ENCODE results near the gene ZNF608. TPM values are rescaled to one million over a fixed set of nuclear protein-coding genes. Genes with fewer than 3 reads are reported as not detected.

ZNF608 gene
- total RNA-seq, 3 donors from 2014 or later (not counting 1 experiment from before 2014, with no cell fraction given) = 0.39 to 6.6 TPM; not detected in 1

- Histone ChIP-seq H3K27me3 (ENCODE audit: control insufficient read depth, insufficient read depth, low read length) (peaks cover 34% of the 10 kb centered on the region), H3K4me3 (ENCODE audit: low read length) (peak overlapping the region; percentile 39), H3K27ac (ENCODE audit: low read length) (peak overlapping the region; percentile 71), H3K4me1 (ENCODE audit: control insufficient read depth, insufficient read depth, low read length) (peaks cover 26% of the 10 kb centered on the region), H3K36me3 (ENCODE audit: control insufficient read depth, insufficient read depth, low read length) (no peaks in the 10 kb centered on the region), H3K9me3 (ENCODE audit: control insufficient read depth, insufficient read depth, low read length) (no peaks in the 10 kb centered on the region)
- peaks cover 36 to 38% of the 10 kb centered on the region in 2 donors for H3K4me1 Mint-ChIP-seq
- H3K27me3 Mint-ChIP-seq (ENCODE audit: low read depth in 2 of 2) = peaks cover 18 to 47% of the 10 kb centered on the region in 2 donors
- TF ChIP-seq, protein P1, sequence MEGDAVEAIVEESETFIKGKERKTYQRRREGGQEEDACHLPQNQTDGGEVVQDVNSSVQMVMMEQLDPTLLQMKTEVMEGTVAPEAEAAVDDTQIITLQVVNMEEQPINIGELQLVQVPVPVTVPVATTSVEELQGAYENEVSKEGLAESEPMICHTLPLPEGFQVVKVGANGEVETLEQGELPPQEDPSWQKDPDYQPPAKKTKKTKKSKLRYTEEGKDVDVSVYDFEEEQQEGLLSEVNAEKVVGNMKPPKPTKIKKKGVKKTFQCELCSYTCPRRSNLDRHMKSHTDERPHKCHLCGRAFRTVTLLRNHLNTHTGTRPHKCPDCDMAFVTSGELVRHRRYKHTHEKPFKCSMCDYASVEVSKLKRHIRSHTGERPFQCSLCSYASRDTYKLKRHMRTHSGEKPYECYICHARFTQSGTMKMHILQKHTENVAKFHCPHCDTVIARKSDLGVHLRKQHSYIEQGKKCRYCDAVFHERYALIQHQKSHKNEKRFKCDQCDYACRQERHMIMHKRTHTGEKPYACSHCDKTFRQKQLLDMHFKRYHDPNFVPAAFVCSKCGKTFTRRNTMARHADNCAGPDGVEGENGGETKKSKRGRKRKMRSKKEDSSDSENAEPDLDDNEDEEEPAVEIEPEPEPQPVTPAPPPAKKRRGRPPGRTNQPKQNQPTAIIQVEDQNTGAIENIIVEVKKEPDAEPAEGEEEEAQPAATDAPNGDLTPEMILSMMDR (IDR thresholded peaks at IDR 0.05) = no peak
- ATAC-seq = peak in 2 of 3 donors; percentile 14 to 46
- intact Hi-C loops (cut with micrococcal nuclease) = loop anchor here (5.0 kb wide), 1 partner anchor 95 kb away; no protein-coding TSS in a partner anchor
- H3K27ac Mint-ChIP-seq = peak overlapping the region in 1 of 2 donors; percentile 21
- peaks cover 0 to 2% of the 10 kb centered on the region in 2 donors for H3K9me3 Mint-ChIP-seq
- WGBS (ENCODE audit: insufficient coverage) = under 1% methylated on average over 19 of the region's 32 CpGs
- H3K4me3 Mint-ChIP-seq = peak overlapping the region; percentile 75
- H3K36me3 Mint-ChIP-seq = peaks cover 6% of the 10 kb centered on the region
- DNase-seq = peak in 1 of 2 donors; percentile 15
Observed at GRCh38 chr5:124746916-124747790, 714 bp upstream of the ZNF608 start.

DNA sequence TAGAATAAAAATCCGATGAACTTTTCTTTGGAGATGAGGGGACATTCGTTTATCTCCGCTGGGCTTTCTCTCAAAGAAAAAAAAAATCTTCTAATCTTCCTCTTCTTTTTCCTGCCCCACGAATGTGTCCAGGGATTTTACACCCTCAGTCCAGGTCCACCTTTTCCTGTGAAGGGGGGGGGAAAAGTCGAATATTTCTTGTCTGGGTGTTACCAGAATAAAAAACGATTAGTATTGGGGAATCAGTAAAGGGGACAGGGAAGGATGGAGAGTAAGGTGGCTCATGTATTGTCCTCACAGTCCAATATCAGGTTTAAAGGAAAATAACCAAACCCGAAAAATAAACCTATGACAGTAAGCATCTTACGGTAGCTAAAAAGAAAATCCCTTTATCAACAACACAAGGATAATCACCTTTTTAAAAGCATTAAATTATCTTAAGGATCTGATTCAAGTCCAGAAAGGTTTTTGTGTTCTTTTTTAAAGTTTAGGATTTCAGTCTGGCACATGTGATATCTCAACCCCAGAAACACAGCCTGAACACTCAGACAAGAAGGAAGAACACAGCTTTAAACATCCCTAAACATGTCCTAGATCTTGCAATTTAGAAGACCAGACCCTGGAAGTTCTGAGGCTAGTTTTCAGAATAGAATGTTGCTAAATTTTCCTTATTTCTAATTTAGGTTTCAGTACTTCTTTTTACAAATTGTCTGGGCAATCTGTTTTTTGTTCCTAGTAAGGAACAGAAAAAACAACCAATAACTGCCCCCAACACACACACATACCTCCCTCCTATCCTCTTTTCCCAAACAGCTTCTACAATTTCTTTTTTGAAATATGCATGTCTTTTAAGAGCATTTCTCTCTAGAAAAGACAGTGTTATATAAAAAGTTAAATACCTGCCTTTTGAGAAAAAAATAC lies 1.2 kb downstream of the ZNF608 start:
- DNase-seq = no peak
- Histone ChIP-seq H3K27me3 (ENCODE audit: control insufficient read depth, insufficient read depth, low read length) (peaks cover 38% of the 10 kb centered on the region), H3K27ac (ENCODE audit: low read length) (no peak overlapping the region), H3K9me3 (ENCODE audit: control insufficient read depth, insufficient read depth, low read length) (no peaks in the 10 kb centered on the region), H3K36me3 (ENCODE audit: control insufficient read depth, insufficient read depth, low read length) (no peaks in the 10 kb centered on the region), H3K4me1 (ENCODE audit: control insufficient read depth, insufficient read depth, low read length) (peaks cover 26% of the 10 kb centered on the region), H3K4me3 (ENCODE audit: low read length) (no peak overlapping the region)
- intact Hi-C loops (cut with micrococcal nuclease) = loop anchor here (5.0 kb wide), 1 partner anchor 93 kb away; no protein-coding TSS in a partner anchor
- Mint-ChIP-seq H3K4me3 (no peak overlapping the region), H3K4me1 (peaks cover 36 to 38% of the 10 kb centered on the region in 2 donors), H3K36me3 (no peaks in the 10 kb centered on the region), H3K27ac (no peak overlapping the region), H3K27me3 (ENCODE audit: low read depth in 2 of 2) (peaks cover 0 to 38% of the 10 kb centered on the region in 2 donors), H3K9me3 (no peaks in the 10 kb centered on the region)
- 47% methylated on average over 4 of the region's 8 CpGs for WGBS (ENCODE audit: insufficient coverage)
- ATAC-seq = no peak
- TF ChIP-seq, protein P1 (IDR thresholded peaks at IDR 0.05) = no peak

DNA sequence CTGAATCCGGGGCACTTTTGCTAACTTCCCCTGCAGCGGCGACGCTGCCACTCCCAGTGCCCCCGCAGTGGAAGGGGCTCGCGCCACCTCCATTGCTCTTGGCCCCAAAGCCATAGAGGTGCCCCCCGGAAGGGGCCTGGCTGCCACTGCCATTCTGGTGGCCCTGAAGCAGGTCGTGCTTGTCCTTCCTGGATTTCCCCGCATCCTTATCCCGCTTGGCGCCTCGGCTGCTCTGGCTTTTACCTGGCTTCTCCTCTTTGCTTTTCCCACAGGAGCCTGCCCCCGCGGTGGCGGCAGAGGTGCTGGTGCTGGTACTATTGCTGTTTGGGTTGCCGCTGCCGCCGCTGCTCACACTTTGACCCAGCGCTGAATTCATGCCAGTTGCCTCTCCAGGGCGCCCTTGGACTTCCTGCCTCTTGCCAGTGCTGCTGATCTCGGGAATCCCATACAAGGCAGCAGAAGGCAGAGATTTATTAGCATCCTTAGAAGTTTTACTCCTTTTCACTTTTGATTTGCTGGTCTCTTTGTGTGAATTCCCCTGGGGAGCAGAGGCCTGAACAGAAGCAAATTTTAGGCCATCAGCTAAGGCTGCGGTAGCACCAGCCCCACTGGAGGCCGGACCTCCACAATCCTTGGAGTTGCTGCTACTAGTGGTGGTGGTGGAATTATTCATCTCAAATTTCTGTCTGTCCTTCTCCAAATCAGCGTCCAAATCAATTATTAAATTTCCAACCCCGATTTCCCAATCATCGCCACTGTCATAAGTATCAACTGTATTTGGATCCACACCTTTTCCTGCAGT lies 2.1 kb downstream of the ZNF608 start:
- H3K36me3 Mint-ChIP-seq = no peaks in the 10 kb centered on the region
- Histone ChIP-seq H3K9me3 (ENCODE audit: control insufficient read depth, insufficient read depth, low read length) (no peaks in the 10 kb centered on the region), H3K36me3 (ENCODE audit: control insufficient read depth, insufficient read depth, low read length) (no peaks in the 10 kb centered on the region), H3K27ac (ENCODE audit: low read length) (peak overlapping the region; percentile 28), H3K4me1 (ENCODE audit: control insufficient read depth, insufficient read depth, low read length) (peaks cover 26% of the 10 kb centered on the region), H3K4me3 (ENCODE audit: low read length) (peak overlapping the region; percentile 1), H3K27me3 (ENCODE audit: control insufficient read depth, insufficient read depth, low read length) (peaks cover 38% of the 10 kb centered on the region)
- intact Hi-C loops (cut with micrococcal nuclease) = no loop called here
- 33% methylated on average over 25 of the region's 27 CpGs for WGBS (ENCODE audit: insufficient coverage)
- ATAC-seq (no peak), DNase-seq (no peak)
- no peak overlapping the region for H3K4me3 Mint-ChIP-seq
- H3K9me3 Mint-ChIP-seq = no peaks in the 10 kb centered on the region
- no peak overlapping the region for H3K27ac Mint-ChIP-seq
- TF ChIP-seq, protein P1 (IDR thresholded peaks at IDR 0.05) = no peak
- peaks cover 0 to 42% of the 10 kb centered on the region in 2 donors for H3K27me3 Mint-ChIP-seq (ENCODE audit: low read depth in 2 of 2)
- H3K4me1 Mint-ChIP-seq = peaks cover 36 to 38% of the 10 kb centered on the region in 2 donors
